VCaP (cell line): ENCODE results near the gene PRORP.
"Not testable (repeated sequence)": the region's sequence is repeated elsewhere in the genome, so short reads cannot be mapped to it uniquely, and the experiment has no call there.

Experiments used
- H3K27ac ChIP-seq: fragments of 450-650 bp; 2 replicates; pipeline ENCODE4 v1.5.1; 2017
- CTCF ChIP-seq: fragments of 450-650 bp; conservative IDR thresholded peaks from 2 replicates; pipeline ENCODE4 v1.5.1; 2017; ENCODE audit warnings: mild to moderate bottlenecking, moderate library complexity

PRORP gene

DNA sequence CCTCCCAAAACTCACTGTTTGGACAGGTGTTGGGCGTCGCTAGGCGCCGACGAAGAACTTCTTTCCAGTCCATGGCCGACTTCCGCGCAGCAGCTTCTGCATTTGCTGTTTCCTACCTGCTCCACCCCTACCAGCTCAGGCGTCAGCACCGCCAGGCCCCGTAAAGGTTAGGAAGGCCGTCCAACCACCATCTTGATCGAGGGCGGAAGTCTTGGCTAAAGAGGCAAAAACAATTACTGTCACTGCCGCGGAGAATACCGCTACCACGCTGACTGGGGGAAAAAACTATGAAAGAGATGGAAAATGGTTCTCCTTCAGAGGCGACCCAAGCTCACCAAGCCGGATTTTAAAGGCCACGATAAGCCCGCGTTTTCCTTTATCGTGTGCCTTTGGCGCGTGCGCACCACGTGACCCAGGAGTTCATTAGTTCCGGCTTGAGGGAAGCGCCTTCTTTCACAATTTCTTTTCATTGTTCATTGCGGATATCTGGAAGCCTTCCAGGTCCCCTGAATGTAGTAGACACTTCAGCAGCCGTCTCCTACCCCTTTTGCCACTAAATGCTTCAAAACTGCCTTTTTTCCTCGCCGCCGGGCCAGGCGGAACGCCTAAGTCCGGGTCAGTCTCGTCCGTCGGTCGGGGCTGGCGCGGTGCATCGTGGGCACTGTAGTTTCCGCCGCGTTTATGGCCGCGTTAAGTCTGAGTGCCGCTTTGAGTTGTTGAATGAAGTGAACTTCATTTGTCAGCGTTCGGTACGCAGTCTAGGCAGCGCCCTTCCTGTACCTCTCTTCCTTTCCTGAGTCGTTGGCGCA is at the start of gene PRORP, which contains the start of gene PPP2R3C:
Gene PRORP, plus strand, starts transcription at position 666 of the 809 bp plus-strand sequence. CDS start 694 bp downstream, outside the sequence.
Gene PPP2R3C, minus strand, starts transcription at position 104 of the 809 bp plus-strand sequence. Its CDS starts 31 bp downstream, at position 73.
- peak within 1 kb of the TSS; percentile 97 for H3K27ac ChIP-seq
- no peak for TF ChIP-seq CTCF

DNA sequence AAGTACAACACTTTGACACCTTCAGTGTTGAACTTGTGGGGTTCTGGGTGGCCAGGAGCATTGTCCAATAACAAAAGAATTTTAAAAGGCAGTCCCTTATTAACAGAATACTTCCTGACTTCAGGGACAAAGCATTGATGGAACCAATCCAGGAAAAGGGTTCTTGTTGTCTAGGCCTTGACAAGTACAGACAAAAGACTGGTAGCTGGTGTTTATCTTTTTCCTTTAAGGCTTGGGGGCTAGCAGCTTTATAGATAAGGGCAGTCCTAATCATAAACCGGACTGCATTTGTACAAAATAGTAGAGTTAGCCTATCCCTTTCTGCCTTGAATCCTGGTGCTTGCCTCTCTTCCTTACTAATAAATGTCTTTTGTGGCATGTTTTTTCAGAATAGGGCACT is 48.9 kb upstream of the PRORP start:
- peak overlapping the region; percentile 53; the same call in 1 of the 2 replicates for H3K27ac ChIP-seq
- TF ChIP-seq CTCF = no peak

GRCh38 chr14:35078082-35078481 is 44.3 kb upstream of the PRORP start:
- H3K27ac ChIP-seq = no peak overlapping the region
- TF ChIP-seq CTCF = no peak

DNA sequence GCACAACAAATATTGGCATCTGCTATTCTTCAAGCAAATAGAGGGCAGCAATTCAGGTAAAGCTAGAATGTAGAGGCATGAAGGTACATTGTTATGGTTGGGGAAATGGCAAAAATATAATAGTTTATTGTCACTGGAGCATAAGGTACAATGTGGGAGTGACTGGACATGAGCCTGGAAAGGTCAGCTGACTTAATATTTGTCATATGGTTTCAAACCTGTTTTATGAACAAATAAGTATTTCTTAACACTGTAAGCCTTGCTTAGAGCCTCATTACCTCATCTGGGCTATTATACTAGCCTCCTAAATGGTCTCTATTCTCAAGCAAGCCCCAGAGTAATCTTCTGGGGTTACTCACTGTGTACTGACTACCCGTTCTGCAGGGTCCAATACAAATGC is 42.6 kb upstream of the PRORP start:
- no peak overlapping the region for H3K27ac ChIP-seq
- no peak for TF ChIP-seq CTCF

DNA sequence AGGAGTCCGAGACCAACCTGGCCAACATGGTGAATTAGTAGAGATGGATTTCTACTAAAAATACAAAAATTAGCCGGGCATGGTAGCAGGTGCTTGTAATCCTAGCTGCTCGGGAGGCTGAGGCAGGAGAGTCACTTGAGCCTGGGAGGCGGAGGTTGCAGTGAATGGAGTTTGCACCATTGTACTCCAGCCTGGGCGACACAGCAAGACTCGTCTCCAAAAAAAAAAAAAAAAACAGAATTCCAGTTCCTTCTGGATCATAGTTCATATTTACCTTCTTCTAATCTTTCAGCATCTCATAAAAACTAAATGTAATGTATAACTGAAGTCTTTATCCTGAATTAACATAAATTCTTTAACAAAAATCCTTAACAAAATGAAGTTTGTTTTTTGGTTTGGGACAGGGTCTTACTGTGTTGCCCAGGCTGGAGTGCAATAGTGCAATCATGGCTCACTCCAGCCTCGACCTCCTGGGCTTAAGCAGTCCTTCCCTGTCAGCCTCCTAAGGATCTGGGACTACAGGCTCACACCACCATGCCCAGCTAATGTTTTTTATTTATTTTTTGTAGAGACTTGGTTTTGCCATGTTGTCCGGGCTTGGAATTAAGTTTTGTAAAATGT is 38.7 kb upstream of the PRORP start:
- no peak for TF ChIP-seq CTCF
- no peak overlapping the region for H3K27ac ChIP-seq

DNA sequence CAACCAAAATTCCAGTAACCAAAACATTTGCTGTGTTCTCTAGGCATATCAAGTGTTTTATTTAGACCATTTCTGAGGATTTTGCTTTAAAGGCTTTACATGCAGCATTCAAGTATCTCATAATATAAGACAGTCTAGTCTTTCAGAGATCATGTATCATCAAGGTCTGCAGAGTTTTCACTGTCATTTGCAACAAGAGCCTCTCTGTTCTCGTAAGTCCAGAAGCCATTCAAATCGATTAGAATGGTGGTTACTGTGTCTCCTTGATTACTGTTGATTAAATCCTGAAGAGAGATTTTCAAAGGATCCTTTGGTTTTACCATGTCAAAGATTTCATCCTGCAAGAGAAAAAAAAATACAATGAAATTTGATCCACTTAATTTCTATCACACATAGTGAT is 36.9 kb upstream of the PRORP start:
- no peak overlapping the region for H3K27ac ChIP-seq
- TF ChIP-seq CTCF = no peak

- H3K27ac ChIP-seq = no peak overlapping the region
- no peak for TF ChIP-seq CTCF
These were observed 33.8 kb upstream of the PRORP start for GRCh38 chr14:35088514-35088913.

- not testable (repeated sequence) for H3K27ac ChIP-seq
These were observed 27.7 kb upstream of the PRORP start for GRCh38 chr14:35094645-35095044.
